HG03175 (cell line): ENCODE measurements around the gene FBXO7.

Source experiments
- ATAC-seq: cut with Tn5 transposase; IDR thresholded peaks from one replicate; pipeline ENCODE4 v1.9.1; 2021; ENCODE audit warnings: mild to moderate bottlenecking, moderate library complexity; ENCODE audit not compliant: unreplicated experiment

The FBXO7 gene

GRCh38 chr22:32548039-32548438 lies 73.4 kb downstream of the FBXO7 start:
- no peak for ATAC-seq
